NCI-H1092 (cell line): ENCODE results near the gene ITPKC.
"Not testable (repeated sequence)": the region's sequence is repeated elsewhere in the genome, so short reads cannot be mapped to it uniquely, and the experiment has no call there.

ENCODE experiments used
- DNase-seq: peaks from one replicate; lab custom pipeline; 2025; lab: John Stamatoyannopoulos, UW

Gene ITPKC

GRCh38 chr19:40768869-40769268, 52.0 kb downstream of the ITPKC start:
- no peak for DNase-seq

DNA sequence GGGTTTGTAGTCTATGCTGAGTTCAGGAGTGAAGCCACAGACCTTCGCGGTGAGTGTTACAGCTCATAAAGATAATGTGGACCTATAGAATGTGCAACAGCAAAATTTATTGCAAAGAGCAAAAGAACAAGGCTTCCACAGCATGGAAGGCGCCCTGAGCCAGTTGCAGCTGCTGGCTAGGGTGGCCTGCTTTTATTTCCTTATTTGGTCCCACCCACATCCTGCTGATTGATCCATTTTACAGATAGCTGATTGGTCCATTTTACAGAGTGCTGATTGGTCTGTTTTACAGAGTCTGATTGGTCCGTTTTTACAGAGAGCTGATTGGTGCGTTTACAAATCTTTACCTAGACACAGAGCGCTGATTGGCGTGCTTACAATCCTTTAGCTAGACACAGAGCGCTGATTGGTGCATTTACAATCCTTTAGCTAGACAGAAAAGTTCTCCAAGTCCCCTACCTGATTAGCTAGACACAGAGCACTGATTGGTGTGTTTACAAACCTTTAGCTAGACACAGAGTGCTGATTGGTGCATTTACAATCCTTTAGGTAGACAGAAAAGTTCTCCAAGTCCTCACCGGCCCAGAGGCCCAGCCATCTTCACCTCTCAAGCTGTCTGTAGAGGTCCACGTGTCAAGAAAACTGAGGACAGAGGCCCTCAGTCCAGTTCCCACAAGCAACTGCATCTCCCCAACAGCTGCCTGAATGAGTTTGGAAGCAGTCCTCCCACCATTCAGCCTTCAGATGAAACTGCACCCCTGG, 54.4 kb downstream of the ITPKC start:
- DNase-seq, result not testable (repeated sequence)

GRCh38 chr19:40774916-40775631, 58.2 kb downstream of the ITPKC start, which contains the start of gene MIA:
TSS of gene MIA (plus strand) at chr19:40775521. CDS start at chr19:40775543, 22 bp downstream.
- no peak for DNase-seq

- DNase-seq, result no peak
Measured at GRCh38 chr19:40775632-40776022, 58.7 kb downstream of the ITPKC start.

- DNase-seq, result no peak
Measured at GRCh38 chr19:40776364-40776763, 59.5 kb downstream of the ITPKC start.

GRCh38 chr19:40776932-40777644, 60.2 kb downstream of the ITPKC start:
- DNase-seq, result peak; percentile 84

GRCh38 chr19:40777645-40777936, 60.7 kb downstream of the ITPKC start:
- no peak for DNase-seq

DNA sequence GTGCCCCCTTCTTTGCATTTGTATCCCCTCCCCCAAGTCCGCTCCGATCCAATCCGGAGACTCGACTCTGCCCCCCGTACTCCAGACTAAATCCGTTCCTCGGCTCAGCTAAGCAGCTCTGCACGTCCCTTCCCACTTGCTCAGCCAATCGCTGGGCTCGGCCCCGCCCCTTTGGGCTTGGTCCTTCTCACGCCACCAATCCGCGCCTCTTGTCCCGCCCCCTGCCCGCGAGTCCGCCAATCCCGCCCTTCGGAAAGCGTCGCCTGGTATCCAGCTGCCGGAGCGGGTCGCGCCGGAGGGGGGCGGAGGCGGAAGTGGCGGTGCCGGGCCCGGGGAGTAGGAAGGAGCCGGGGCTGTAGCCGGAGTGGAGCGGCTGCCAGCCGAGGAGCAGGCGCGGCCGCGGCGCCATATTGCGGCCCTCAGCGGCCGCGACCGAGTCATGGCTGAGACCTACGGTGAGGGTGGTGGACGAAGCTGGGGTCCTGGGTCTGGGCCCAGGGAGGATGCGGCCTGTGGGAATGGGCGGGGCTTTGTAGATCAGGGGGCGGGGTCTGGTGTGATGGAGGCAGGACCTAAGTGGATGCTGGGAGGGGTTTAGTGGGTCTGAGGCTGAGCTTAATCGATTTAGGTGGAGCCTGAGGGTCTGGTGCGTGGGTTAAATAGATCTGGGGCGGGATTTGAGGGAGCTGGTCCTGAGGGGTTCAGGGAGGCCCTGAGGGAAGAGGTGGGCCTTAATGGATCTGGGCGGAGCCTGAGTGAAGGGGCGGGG, 61.2 kb downstream of the ITPKC start, which contains the start of gene RAB4B:
Gene RAB4B (plus strand): TSS at position 311 of the 769 bp plus-strand sequence. CDS start 129 bp downstream, at position 440.
- DNase-seq, result peak; percentile 98

DNA sequence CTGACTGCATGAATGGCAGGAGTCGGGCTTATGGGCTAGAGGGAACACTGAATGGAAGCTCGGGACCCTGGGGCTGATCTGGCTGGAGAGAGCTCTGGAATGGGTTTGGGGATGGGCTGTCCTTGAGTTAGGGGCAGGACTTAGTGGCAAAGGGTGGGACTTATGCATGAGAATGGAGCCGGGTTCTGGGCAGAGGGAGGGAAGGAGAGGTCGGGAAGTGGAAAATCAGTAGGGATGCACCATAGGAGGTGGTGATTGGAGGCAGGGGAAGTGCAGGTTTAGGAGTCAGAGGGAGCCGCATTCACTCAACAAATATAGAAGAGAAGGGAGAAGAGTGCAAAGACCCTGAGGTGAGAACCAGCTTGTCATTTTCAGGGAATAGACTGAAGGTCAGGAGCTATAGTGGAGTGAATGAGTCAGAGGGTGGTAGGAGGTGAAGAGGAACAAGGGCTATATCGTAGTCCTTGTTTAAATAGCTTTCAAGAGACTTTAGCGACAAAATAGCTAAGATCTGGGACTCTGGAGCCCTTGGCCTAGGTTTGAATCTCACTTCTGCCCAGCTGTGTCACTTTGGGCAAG, 61.9 kb downstream of the ITPKC start:
- no peak for DNase-seq

- no peak for DNase-seq
Measured at GRCh38 chr19:40780582-40780981, 63.7 kb downstream of the ITPKC start.

- DNase-seq, result no peak
Measured at GRCh38 chr19:40781140-40781539, 64.2 kb downstream of the ITPKC start.

DNA sequence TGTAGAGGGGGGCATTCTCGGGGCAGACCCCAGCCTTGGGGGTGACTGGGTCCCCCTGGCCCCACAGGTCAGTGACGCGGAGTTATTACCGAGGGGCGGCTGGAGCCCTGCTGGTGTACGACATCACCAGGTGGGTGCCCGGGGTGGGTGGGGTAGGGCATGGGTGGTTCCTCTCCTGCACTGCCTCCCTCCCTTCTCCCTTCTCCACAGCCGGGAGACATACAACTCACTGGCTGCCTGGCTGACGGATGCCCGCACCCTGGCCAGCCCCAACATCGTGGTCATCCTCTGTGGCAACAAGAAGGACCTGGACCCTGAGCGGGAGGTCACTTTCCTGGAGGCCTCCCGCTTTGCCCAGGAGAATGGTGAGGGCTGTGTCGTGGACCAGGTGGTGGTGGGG, 66.8 kb downstream of the ITPKC start:
- DNase-seq, result no peak

- DNase-seq, result not testable (repeated sequence)
Measured at GRCh38 chr19:40784146-40784545, 67.2 kb downstream of the ITPKC start.

DNA sequence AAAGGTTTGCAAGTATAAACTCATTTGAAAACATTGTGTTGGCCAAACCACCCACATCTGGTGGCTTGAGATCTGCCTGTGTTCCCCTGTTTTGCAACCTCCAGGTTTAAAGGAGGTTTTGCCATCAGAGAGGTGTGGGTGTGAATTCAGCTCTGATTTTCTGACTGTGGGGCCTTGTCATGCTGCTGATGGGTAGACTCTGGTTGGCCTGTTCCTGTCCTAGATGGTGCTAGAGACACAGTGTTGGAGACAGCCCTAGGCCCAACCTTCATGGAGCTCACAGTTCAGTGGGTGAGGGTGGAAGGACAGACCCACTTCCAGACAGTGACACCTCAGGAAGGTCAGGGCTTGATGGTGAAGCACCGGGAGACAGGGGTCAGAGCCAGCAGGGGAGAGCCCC, 68.6 kb downstream of the ITPKC start:
- no peak for DNase-seq

GRCh38 chr19:40786060-40787037, 69.4 kb downstream of the ITPKC start:
- no peak for DNase-seq
